Panc1 (cell line): ENCODE data around the gene CFAP119. TPM values are rescaled to one million over a fixed set of nuclear protein-coding genes. Genes with fewer than 3 reads are reported as not detected.

Source experiments
- ATAC-seq: fragments of 200-7000 bp; cut with Tn5 transposase; 2 replicates; pipeline ENCODE4 v1.9.1; 2020; ENCODE audit warnings: mild to moderate bottlenecking, moderate library complexity
- BruUV-seq: library from RNA; stranded (reverse); fragments of 400-500 nt; replicated peaks from 2 replicates; lab custom pipeline; 2021; lab: Mats Ljungman, UMichigan
- CTCF ChIA-PET: fragments of 300-600 bp; sonication (Branson Sonifier 250); formaldehyde crosslinking; loops from one replicate; lab custom pipeline; 2022; ENCODE audit warnings: antibody characterized with exemption; lab: Charles Lee
- POLR2A ChIA-PET: fragments of 300-600 bp; sonication (Branson Sonifier 250); formaldehyde crosslinking; loops from one replicate; lab custom pipeline; 2022; ENCODE audit warnings: antibody characterized with exemption; lab: Charles Lee
- DNase-seq: peaks from one replicate; pipeline ENCODE4 v3.0.0-alpha.2; 2010; ENCODE audit warnings: low read depth, low spot score
- H3K27ac ChIP-seq: 2 replicates; pipeline ENCODE4 v1.5.1; 2011; ENCODE audit warnings: mild to moderate bottlenecking, low read length, inconsistent platforms
- H3K27me3 ChIP-seq: fragments of 200-500 bp; sonication (Bioruptor generic); 2 replicates; pipeline ENCODE4 v1.6.0; 2014; ENCODE audit warnings: low read length, inconsistent platforms; ENCODE audit not compliant: control insufficient read depth, insufficient read depth
- H3K36me3 ChIP-seq: fragments of 200-500 bp; sonication (Bioruptor generic); 2 replicates; pipeline ENCODE4 v1.5.1; 2014; ENCODE audit warnings: inconsistent platforms, mild to moderate bottlenecking, low read length, moderate library complexity; ENCODE audit not compliant: control insufficient read depth, insufficient read depth
- H3K4me1 ChIP-seq: 2 replicates; pipeline ENCODE4 v1.5.1; 2011; ENCODE audit warnings: inconsistent platforms, mild to moderate bottlenecking, low read length, moderate library complexity; ENCODE audit not compliant: control insufficient read depth, insufficient read depth
- H3K4me3 ChIP-seq, 2 experiments: 2 replicates each; pipeline ENCODE4 v1.5.1; 2011 to 2012; ENCODE audit warnings: low read depth in 2 of 2, low read length in 2 of 2, mild to moderate bottlenecking in 2 of 2, inconsistent platforms in 1 of 2, moderate library complexity in 1 of 2
- H3K9me3 ChIP-seq: fragments of 200-500 bp; sonication (Bioruptor generic); 2 replicates; pipeline ENCODE4 v1.5.1; 2014; ENCODE audit warnings: low read depth, mild to moderate bottlenecking, inconsistent platforms, low read length, moderate library complexity; ENCODE audit not compliant: control insufficient read depth, insufficient read depth
- POLR2AphosphoS5 ChIP-seq: IDR thresholded peaks from 2 replicates; pipeline ENCODE4 v1.6.1; 2012; ENCODE audit warnings: mild to moderate bottlenecking, low read depth, low read length, moderate library complexity
- SIN3A ChIP-seq: IDR thresholded peaks from 2 replicates; pipeline ENCODE4 v1.6.1; 2012; ENCODE audit warnings: low read depth, mild to moderate bottlenecking, low read length, moderate library complexity, borderline replicate concordance; ENCODE audit not compliant: insufficient read depth
- TCF7L2 ChIP-seq: IDR thresholded peaks from 2 replicates; pipeline ENCODE4 v1.6.1; 2011; ENCODE audit warnings: mild to moderate bottlenecking, low read depth, low read length, inconsistent platforms
- in situ Hi-C: cut with HindIII; loops from 2 replicates; pipeline ENCODE4 v1.10.0; 2016; ENCODE audit warnings: low sequenced_read_pairs, low pct_unique_long_range_greater_than_20kb
- intact Hi-C: fragments of 100-400 bp; cut with micrococcal nuclease; formaldehyde crosslinking; loops from one replicate; pipeline ENCODE4 v1.10.0; 2022; ENCODE audit not compliant: unreplicated experiment
- total RNA-seq: library from RNA; stranded (reverse); gene quantifications from one replicate; pipeline ENCODE4 v1.2.1, GENCODE V29; 2021; ENCODE audit not compliant: unreplicated experiment
- TF ChIP-seq, protein P1 (sequence below), 2 experiments: IDR thresholded peaks; 2 replicates each; pipeline ENCODE4 v1.6.1; 2011 to 2012; ENCODE audit warnings: low read depth in 2 of 2, control low read depth in 1 of 2, low read length in 1 of 2, mild to moderate bottlenecking in 1 of 2, moderate library complexity in 1 of 2; ENCODE audit not compliant: insufficient read depth in 1 of 2
- TF ChIP-seq, protein P2 (sequence below): fragments of 450-650 bp; IDR thresholded peaks from 2 replicates; pipeline ENCODE4 v1.5.1; 2017; ENCODE audit warnings: mild to moderate bottlenecking

CFAP119 gene
- total RNA-seq, 1 experiment from 2014 or later = 21.0 TPM

- Histone ChIP-seq H3K27ac (no peak overlapping the region), H3K9me3 (no peaks in the 10 kb centered on the region), H3K4me3 (no peak overlapping the region), H3K27me3 (no peaks in the 10 kb centered on the region), H3K36me3 (peaks cover 36% of the 10 kb centered on the region), H3K4me1 (no peaks in the 10 kb centered on the region)
- ChIA-PET CTCF (no interaction called here), POLR2A (no interaction called here)
- ATAC-seq (no peak), DNase-seq (no peak)
- TF ChIP-seq SIN3A (no peak), TCF7L2 (no peak)
- TF ChIP-seq, protein P1, sequence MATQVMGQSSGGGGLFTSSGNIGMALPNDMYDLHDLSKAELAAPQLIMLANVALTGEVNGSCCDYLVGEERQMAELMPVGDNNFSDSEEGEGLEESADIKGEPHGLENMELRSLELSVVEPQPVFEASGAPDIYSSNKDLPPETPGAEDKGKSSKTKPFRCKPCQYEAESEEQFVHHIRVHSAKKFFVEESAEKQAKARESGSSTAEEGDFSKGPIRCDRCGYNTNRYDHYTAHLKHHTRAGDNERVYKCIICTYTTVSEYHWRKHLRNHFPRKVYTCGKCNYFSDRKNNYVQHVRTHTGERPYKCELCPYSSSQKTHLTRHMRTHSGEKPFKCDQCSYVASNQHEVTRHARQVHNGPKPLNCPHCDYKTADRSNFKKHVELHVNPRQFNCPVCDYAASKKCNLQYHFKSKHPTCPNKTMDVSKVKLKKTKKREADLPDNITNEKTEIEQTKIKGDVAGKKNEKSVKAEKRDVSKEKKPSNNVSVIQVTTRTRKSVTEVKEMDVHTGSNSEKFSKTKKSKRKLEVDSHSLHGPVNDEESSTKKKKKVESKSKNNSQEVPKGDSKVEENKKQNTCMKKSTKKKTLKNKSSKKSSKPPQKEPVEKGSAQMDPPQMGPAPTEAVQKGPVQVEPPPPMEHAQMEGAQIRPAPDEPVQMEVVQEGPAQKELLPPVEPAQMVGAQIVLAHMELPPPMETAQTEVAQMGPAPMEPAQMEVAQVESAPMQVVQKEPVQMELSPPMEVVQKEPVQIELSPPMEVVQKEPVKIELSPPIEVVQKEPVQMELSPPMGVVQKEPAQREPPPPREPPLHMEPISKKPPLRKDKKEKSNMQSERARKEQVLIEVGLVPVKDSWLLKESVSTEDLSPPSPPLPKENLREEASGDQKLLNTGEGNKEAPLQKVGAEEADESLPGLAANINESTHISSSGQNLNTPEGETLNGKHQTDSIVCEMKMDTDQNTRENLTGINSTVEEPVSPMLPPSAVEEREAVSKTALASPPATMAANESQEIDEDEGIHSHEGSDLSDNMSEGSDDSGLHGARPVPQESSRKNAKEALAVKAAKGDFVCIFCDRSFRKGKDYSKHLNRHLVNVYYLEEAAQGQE (IDR thresholded peaks at IDR 0.05; ENCODE audit: insufficient read depth in 1 of 2, low read depth in 2 of 2, low read length in 1 of 2) = no peak
- TF ChIP-seq, protein P2, sequence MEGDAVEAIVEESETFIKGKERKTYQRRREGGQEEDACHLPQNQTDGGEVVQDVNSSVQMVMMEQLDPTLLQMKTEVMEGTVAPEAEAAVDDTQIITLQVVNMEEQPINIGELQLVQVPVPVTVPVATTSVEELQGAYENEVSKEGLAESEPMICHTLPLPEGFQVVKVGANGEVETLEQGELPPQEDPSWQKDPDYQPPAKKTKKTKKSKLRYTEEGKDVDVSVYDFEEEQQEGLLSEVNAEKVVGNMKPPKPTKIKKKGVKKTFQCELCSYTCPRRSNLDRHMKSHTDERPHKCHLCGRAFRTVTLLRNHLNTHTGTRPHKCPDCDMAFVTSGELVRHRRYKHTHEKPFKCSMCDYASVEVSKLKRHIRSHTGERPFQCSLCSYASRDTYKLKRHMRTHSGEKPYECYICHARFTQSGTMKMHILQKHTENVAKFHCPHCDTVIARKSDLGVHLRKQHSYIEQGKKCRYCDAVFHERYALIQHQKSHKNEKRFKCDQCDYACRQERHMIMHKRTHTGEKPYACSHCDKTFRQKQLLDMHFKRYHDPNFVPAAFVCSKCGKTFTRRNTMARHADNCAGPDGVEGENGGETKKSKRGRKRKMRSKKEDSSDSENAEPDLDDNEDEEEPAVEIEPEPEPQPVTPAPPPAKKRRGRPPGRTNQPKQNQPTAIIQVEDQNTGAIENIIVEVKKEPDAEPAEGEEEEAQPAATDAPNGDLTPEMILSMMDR = no peak
- BruUV-seq = no TSS peak
- intact Hi-C loops = no loop called here
- in situ Hi-C loops = no loop called here
Measured at GRCh38 chr16:30720086-30720485, 41.8 kb downstream of the CFAP119 start.

DNA sequence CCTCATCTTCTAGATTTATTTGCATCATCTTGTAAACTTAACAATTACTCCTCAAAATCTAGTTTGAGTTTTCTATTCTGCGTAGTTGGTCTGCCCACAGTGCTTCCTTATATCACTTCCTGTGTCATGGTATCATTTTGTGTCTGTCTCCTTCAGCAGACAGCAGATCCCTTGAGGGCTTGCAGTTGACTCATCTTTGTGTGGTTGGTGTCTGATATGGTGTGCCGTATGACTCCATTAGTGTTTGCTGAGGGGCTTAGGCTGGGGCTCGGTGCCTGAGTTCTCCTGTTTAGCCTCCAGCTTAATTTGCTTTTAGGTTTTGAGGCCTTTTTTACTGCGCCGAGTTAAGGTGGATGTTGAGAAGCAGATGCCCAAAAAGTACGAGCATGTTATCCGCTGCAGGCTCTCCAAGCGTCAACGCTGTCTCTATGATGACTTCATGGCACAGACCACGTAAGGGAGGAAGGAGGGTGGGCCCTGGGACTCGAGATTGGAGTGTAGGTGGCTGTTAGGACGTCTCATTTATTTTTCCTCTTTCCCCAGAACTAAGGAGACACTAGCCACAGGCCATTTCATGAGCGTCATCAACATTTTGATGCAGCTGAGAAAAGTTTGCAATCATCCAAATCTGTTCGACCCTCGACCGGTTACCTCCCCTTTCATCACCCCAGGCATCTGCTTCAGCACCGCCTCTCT, 46.0 kb downstream of the CFAP119 start:
- H3K27ac ChIP-seq = no peak overlapping the region
- no peaks in the 10 kb centered on the region for H3K27me3 ChIP-seq
- ChIA-PET POLR2A (no interaction called here), CTCF (no interaction called here)
- no peaks in the 10 kb centered on the region for H3K9me3 ChIP-seq
- peaks cover 45% of the 10 kb centered on the region for H3K36me3 ChIP-seq
- ATAC-seq (no peak), DNase-seq (no peak)
- H3K4me1 ChIP-seq = no peaks in the 10 kb centered on the region
- in situ Hi-C loops (no loop called here), intact Hi-C loops (no loop called here)
- TF ChIP-seq SIN3A = no peak
- TF ChIP-seq, protein P1 (IDR thresholded peaks at IDR 0.05; ENCODE audit: insufficient read depth in 1 of 2, low read depth in 2 of 2, low read length in 1 of 2) = no peak
- TF ChIP-seq TCF7L2 = no peak
- TF ChIP-seq, protein P2 = no peak
- TF ChIP-seq POLR2AphosphoS5 = no peak
- H3K4me3 ChIP-seq = no peak overlapping the region
- BruUV-seq = no TSS peak
